HG02973 (cell line): ENCODE results near the gene TEK.
"Not testable (repeated sequence)": the region's sequence is repeated elsewhere in the genome, so short reads cannot be mapped to it uniquely, and the experiment has no call there.

Experiments used
- ATAC-seq: cut with Tn5 transposase; IDR thresholded peaks from one replicate; pipeline ENCODE4 v1.9.1; 2021; ENCODE audit warnings: moderate library complexity; ENCODE audit not compliant: unreplicated experiment

TEK gene

DNA sequence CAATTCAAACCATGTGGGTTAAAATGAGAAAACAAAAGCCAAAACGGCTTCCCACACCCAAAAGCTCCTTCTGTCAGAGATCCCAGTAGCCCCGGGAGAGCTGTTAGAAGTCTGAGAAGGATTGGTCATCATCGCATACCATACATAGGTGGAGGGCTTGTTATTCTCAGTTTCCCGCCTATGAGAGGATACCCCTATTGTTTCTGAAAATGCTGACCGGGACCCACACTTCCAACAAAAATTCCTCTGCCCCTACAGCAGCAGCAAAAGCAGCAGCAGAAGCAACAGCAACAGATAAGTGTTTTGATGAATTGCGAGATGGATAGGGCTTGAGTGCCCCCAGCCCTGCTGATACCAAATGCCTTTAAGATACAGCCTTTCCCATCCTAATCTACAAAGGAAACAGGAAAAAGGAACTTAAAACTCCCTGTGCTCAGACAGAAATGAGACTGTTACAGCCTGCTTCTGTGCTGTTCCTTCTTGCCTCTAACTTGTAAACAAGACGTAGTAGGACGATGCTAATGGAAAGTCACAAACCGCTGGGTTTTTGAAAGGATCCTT lies at the start of gene TEK:
TEK (plus strand) TSS at position 245 of the 561 bp plus-strand sequence. CDS start 366 bp downstream, outside the sequence.
- no peak for ATAC-seq

DNA sequence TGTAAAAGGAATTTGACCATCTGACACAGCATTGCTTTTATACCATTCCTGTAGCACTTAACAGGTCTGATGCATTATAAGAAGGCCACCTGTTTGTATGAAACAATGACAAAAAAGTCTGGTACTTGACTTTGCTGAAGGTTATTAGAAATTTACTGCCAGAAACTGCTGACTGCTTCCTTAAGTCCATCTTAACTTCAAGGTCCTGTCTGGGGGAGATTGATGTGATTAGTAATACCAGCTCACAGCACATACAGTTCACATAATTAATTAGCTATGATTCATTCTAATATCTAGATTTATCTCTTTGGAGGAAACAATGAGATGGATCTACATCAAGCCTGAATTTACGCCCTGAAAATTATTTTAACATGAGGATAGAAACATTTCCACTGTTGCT lies 49.6 kb upstream of the TEK start:
- ATAC-seq = no peak

DNA sequence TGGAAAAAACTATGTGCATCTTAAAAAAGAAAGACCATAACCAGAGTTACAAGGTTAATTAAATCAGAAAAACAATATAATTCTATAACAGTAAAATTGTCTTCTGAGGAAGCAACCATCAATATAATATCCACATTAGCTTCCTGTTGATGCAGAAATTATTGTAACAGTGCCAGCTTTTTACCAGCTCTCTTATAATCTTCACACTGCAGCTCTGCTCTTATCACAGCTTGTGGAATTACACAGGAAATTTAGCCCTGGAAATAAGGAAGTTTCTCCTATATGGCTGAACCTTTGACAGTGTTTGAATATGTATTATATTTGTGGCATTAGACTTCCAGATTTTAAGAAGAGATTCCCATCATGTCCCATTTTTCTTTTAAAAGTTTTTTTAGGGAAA lies 49.1 kb upstream of the TEK start:
- ATAC-seq = no peak

DNA sequence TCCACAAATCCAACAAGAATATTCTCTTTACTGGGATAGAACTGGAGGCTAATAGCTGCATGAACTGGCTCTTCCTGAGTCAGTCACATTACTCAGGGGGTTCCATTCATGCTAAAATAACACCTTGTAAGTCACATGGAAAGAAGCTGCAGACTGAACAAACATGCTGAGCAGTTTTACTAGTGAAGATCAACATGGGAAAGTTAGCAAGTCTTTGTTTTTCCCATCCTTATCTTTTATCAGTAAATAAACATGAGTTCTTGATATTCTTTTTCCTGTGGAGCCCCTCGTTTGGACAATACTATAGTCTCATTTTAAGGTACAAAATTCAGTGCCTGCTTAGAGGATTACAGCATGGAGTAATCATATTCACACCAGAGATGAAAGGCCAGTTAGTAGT lies 43.7 kb upstream of the TEK start:
- no peak for ATAC-seq

DNA sequence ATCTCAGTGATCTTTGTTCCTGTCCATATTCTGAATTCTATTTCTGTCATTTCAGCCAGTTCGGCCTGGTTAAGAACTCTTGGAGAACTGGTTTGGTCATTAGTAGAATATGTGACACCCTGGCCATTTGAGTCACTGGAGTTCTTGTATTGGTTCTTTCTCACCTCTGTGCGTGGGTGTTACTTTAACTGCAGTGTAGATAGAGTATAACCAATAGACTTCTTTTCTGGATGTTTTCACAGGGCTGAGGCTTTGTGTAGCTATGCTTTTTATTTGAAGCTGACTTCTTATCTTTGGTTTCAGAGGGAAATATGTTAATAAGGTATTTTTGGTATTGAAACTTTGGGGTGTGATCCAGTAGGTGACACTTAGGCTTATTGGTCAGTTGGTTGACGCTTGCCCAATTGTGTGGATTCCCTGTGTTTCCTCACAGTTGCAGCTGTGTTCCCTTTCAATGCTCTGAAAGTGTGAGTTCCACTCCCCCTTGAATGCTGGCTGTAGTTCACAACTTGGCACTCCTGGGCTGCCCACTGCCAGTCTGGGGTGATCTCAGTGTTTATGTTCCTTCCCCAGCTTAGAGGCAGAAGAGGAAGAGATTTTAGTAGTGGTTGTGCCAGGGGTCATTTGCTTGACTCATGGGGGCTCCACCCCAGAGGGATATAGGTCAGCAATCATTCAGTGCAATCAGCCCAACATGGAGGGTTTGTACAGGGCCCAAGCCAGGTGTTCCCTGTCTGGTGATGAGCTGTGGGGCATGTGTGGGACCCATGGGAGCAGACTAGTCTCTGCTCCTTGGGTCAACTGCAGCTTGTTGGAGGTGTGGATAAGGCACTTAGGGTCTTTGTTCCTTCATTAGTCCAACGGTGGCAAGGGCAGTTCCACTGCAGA lies 34.9 kb upstream of the TEK start:
- no peak for ATAC-seq

DNA sequence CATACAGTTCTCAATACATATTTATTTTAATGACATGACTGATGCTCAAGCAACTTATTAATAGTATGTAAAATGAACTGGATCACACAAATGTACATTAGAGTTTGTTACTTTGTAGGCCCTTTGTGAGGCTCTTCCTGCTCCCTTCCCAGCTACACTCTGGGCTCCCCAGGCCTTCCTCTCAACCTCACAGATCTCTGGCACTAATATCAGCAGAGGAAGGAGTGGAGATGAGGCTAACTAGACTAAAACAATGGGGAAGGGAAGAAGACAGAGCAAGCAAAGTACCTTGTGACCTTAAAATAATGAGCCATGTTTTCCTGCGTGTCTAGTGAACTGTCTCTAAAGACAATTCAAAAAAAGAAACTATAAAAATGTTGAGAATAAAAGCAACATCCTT lies 30.3 kb upstream of the TEK start:
- ATAC-seq = no peak

DNA sequence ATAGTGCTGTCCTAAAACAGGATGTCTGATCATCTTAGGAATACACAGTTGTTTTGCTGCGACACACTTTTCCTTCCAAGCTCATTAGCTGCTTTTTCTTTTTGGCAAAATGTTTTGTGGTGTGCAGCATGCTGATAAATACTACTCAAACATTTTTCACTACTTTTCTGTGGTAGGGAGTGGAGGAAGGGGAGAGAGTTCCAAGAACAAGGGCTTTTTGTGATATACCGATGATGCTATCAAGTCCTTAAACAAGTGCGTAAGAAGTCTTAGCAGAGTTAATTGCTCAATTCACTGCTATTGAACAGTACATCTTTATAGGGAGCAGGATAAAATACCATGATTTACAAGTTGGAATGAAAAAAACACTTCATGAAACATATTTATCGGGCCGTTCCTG lies 23.6 kb upstream of the TEK start:
- ATAC-seq = no peak

DNA sequence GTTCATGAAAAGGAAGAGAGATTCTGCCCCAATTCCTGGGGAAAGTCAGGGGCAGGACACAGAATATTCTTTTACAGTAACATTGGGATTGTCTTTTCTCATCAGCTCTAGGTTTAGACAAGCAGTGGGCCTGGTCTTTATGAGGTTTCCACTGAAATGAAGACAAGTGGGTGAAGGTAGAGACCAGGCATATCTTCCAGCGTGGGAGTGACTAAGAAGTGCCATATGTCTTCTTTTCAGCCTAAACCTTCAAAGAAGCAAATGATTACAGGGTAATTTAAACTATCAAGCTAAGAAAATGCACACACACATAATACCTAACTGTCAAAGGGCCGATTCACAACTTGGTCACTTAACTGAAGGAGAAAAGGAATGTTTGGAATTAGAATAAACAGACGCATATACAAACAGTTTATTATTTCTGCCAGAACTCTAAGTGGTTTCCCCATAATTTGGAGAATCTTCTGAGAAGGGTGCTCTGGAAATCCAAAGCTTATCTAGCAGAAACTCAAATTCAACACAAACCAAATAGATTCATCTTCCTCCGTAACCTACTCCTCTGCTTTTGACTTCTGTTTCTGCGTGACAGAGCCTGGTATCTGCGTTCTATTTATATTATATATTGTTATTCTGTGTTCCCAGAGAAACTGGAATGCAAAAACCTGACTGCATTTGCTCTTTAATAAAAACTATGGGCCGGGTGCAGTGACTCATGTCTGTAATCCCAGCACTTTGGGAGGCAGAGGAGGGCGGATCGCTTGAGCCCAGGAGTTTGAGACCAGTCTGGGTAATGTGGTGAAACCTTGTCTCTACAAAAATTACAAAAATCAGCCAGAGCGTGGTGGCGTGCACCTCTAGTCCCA lies 22.0 kb upstream of the TEK start:
- no peak for ATAC-seq

DNA sequence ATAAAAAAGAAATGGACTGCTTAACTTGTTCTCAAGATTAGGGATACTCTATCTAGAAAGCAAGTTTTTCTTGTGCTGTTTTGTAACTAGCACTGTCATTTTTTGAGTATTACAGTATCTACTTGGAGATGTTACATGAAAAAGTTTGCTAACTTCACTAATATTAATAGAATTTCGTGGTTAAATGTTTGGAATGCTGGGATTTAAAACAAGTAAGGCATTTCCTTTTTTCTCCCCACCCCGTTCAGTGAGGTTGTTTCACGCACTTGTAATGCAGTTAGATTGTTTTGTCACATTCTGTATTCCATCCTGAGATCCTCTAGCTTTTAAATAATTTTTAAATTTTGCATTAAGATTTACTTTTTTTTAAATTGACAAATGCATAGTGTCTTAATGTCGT lies 20.0 kb upstream of the TEK start:
- no peak for ATAC-seq

DNA sequence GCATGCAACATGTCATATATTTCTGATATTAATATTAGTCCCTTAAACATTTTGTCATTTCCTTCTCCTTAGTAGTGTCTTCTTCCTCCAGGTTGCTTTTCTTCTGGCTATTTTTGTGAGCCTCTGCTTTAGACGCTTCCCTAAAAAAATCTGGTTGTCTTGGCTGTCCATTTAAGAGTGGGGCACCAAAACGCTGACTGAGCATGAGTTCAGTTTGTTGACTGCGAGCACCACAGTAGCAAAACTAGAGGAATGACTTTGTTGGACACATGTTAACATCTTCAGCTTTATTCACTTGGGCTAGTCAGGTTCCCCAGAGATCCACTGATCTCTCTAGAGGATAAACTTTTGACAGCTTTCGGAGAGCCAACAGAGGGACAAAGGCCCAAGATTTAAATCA lies 19.3 kb upstream of the TEK start:
- ATAC-seq = no peak

DNA sequence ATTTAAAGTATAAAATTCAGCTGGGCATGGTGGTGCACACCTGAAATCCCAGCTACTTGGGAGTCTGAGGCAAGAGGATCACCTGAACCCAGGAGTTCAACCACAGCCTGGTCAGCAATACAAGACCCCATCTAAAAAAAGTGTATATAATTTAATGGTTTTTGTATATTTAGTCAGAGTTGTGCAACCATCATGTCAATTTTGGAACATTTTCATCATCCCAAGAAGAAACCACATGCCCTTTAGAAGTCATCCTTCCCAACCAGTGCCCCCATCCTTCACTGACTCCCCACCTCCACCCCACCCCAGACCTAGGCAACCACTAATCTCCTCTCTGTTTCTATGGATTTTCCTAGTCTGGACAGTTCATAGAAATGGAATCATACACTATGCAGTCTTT lies 18.8 kb upstream of the TEK start:
- ATAC-seq = no peak

DNA sequence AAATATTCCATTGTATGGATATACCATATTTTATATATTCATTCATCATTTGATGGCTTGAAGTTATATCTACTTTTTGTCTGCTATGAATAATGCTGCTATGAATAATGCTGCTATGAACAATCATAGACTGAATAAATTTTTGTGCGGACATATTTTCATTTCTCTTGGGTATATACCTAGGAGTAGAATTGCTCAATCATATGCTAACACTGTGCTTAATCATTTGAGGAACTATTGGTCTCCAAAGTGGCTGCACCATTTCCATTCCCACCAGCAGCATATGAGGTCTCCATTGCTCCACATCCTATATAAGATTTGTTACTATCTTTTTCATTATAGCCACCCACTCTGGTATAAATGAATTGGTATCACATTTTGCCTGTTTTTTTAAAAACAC lies 18.3 kb upstream of the TEK start:
- no peak for ATAC-seq

DNA sequence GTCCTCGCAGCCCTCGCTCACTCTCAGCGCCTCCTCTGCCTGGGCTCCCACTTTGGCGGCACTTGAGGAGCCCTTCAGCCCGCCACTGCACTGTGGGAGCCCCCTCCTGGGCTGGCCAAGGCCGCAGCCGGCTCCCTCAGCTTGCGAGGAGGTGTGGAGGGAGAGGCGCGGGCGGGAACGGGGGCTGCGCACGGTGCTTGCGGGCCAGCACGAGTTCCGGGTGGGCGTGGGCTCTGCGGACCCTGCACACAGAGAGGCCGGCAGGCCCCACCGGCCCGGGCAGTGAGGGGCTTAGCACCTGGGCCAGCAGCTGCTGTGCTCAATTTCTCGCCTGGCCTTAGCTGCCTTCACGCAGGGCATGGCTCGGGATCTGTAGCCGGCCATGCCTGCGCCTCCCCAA lies 16.5 kb upstream of the TEK start:
- not testable (repeated sequence) for ATAC-seq

DNA sequence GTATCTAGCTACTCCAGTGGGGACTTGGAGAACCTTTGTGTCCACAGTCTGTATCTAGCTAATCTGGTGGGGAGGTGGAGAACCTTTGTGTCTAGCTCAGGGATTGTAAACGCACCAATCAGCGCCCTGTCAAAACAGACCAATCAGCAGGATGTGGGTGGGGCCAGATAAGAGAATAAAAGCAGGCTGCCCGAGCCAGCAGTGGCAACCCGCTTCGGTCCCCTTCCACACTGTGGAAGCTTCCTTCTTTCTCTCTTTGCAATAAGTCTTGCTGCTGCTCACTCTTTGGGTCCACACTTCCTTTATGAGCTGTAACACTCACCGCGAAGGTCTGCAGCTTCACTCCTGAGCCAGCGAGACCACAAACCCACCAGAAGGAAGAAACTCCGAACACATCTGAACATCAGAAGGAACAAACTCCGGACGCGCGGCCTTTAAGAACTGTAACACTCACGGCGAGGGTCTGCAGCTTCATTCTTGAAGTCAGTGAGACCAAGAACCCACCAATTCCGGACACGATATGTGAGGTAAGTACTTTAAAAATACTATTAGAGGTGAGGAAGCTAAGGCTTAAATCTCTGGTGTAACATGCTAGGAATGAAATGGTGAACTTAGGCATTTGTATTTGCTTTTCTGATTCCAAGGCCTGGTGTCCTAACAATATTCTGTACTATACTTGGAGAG lies 15.5 kb upstream of the TEK start:
- ATAC-seq = not testable (repeated sequence)

DNA sequence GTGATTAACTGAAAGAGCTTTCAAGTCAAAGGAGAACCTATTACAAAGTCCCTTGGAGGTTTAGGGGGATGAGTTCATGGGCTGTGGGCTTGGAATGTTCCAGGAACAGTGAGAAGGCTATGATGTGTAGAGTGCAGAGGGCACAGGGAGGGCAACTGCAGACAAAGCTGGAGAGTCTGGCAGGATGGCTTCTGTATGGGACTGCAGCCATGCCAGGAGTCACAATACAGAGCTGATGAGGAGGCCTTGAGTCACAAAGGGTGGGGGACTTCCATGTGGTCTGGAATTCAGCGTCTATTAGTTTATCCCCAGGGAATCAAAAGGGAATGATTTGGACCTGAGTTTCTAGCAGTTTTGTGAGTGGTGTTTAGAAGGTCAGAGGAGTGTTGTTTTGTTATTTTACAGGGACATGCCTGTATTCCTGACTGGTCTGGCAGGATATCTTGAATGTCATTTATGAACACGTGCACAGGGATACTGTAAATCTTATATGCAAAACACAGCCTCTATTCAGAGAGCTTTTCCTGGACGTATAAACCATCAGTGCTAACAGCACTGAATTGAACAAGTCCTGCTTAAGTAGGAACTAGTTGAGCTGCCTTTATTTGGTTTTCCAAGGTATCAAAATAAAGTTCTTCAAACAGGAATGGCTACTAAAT lies 14.3 kb upstream of the TEK start:
- no peak for ATAC-seq

DNA sequence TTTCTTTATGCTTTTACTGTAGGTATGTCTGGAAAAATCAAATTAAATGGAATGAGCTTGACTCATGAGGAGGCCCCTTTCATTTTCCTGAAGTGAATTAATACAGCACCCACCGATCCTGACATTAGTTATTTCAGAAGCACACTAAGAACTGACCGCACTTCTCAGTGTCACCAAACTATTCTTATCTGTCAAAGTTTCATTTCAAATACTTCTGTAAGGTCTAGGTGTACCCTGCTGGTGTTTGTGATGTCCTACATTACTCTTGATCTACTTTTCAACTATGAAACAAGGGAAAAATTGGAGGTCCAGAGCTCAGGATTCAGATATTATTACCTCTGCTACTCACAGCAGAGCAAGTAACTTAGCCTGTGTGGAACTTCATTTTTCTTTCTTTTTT lies 1.8 kb upstream of the TEK start:
- no peak for ATAC-seq

DNA sequence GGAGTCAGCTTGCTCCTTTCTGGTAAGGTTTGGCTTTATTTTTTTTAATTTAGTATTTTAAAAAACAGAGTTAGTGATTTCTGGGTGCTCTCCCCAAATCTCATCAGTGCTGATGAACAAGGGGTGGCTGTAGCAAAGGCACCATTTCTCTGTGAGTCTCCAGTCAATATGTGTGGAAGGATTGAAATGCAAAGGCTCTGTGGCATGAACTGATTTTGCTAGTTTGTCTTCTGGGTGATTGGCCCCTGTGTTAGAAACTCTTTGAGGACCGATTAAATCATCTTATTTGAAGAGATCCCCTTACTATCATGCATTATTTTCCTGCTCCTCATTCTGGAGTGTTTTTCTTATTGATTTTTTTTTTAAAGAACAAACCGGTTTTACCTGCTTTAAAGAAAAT lies 596 bp downstream of the TEK start:
- ATAC-seq = no peak

DNA sequence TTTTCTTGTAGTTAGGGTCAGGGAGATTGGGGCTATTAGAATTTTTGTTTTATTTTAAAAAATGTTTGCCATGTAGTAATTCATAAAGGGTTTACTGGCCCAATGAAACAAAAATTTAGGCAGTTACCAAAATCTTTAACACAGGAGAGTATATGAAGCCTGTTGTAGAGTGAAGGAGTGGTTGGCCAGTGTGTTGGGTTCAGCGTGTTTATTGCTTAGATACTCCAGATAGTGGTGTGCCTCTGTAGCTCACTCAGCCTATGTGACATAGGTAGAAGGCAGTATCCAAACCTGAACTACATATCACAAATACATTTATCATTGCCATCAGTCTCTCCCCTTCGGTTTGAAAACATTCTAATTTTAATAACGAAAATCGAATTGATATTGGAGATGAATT lies 1.2 kb downstream of the TEK start:
- no peak for ATAC-seq

DNA sequence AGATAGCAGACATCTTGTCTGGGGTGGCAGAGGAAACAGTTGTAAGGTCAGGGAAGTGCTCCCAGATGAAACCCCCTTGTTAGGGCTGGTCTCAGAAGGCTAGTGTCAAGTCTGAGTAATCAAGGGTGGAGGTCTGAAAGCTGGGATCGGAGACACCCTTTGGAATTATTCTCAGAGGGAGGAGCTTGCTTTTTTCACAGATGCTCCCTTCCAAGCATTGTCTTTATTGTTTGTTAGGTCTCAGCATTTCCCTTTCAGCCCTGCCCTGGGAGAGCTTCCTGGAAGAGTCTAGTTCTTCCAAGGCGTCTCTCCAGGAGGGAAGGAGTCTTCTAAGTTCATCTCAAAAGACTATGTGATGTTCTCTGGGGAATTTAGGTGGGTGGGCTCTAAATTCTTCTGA lies 3.2 kb downstream of the TEK start:
- no peak for ATAC-seq

DNA sequence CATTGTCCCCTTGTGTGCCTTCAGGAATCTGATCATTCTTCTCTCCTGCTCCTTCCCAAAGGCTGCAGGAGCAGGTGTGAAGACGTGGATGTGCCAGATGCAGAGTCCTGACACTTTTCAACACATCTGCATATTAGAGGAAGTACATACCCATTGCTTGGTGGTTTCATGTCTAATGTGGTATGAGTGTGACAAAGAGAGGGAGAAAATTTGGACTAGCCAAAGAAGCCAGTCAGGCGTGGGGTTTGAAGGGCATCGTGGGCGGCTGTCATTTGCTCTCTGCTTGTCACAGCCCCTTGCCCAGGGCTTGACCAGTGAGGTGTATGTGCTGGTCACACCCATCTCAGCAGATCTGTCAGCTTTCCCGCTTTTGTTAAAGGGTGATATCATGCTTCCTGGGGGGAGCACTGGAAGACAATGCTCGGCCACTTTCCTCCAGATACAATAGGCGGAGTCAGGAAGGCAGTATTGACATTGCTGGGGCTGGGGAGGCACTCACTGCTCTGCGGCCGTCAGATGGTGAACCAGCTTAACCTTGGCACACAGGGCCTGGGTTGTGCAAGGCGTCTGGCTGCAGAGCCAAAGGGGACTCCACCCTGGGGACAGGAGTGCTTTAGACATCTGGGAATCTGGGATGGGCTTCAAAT lies 8.6 kb downstream of the TEK start:
- no peak for ATAC-seq
